Subcutaneous adipose tissue (tissue), 4 donors: ENCODE measurements around the gene KRTAP4-3. TPM values are rescaled to one million over a fixed set of nuclear protein-coding genes. Genes with fewer than 3 reads are reported as not detected.
"Not testable (repeated sequence)": the region's sequence is repeated elsewhere in the genome, so short reads cannot be mapped to it uniquely, and the experiment has no call there.

Experiments
- CTCF ChIP-seq: fragments of 450-650 bp; IDR thresholded peaks from one replicate; pipeline ENCODE4 v1.5.1; 2016; ENCODE audit warnings: low read depth, mild to moderate bottlenecking, control low read depth, antibody characterized with exemption, moderate library complexity
- total RNA-seq, 4 donors: library from RNA; depleted of rRNA; stranded (reverse); fragments of >200 nt; gene quantifications; one replicate each; pipeline ENCODE4 v1.1.0, GENCODE V29; 2016

Gene KRTAP4-3
- total RNA-seq, 4 donors from 2014 or later: not detected

GRCh38 chr17:41189837-41190318, 21.9 kb upstream of the KRTAP4-3 start, which contains the start of gene KRTAP9-1:
Gene KRTAP9-1, plus strand, starts transcription at chr17:41189887. Its CDS starts 0 bp downstream, at chr17:41189887.
- not testable (repeated sequence) for TF ChIP-seq CTCF

GRCh38 chr17:41186872-41187271, 18.9 kb upstream of the KRTAP4-3 start:
- no peak for TF ChIP-seq CTCF

- TF ChIP-seq CTCF: no peak
Observed at GRCh38 chr17:41185001-41185400, 17.0 kb upstream of the KRTAP4-3 start.

GRCh38 chr17:41184480-41184961, 16.5 kb upstream of the KRTAP4-3 start, which contains the start of gene KRTAP4-1:
Gene KRTAP4-1, minus strand, starts transcription at chr17:41184911. Its CDS starts 57 bp downstream, at chr17:41184854.
- TF ChIP-seq CTCF: no peak

- TF ChIP-seq CTCF: no peak
Observed at GRCh38 chr17:41178843-41179616, 11.0 kb upstream of the KRTAP4-3 start.

GRCh38 chr17:41178341-41178740, 10.3 kb upstream of the KRTAP4-3 start:
- no peak for TF ChIP-seq CTCF

GRCh38 chr17:41177727-41178271, 9.8 kb upstream of the KRTAP4-3 start, which contains the start of gene KRTAP4-2:
Gene KRTAP4-2, minus strand, starts transcription at chr17:41178221. Its CDS starts 57 bp downstream, at chr17:41178164.
- no peak for TF ChIP-seq CTCF
